AG04449 (cell line): ENCODE measurements around the gene PINLYP.

Source experiments
- CTCF ChIA-PET: fragments of 350-600 bp; formaldehyde crosslinking; extraction: SDS; loops from one replicate; lab custom pipeline; 2021; ENCODE audit warnings: antibody characterized with exemption; lab: Yijun Ruan, JAX
- POLR2A ChIA-PET: fragments of 400-600, 350-600 bp; formaldehyde crosslinking; extraction: SDS; loops from one replicate; lab custom pipeline; 2020; ENCODE audit warnings: antibody characterized with exemption, inconsistent platforms; lab: Yijun Ruan, JAX
- DNase-seq: peaks from one replicate; pipeline ENCODE4 v3.0.0-alpha.2; 2010; ENCODE audit warnings: low read depth, low spot score
- H3K4me3 ChIP-seq: 2 replicates; pipeline ENCODE4 v1.5.1; 2011; ENCODE audit warnings: low read depth, mild to moderate bottlenecking, control low read depth, low read length
- CTCF ChIP-seq: IDR thresholded peaks from one replicate; pipeline ENCODE4 v1.5.1; 2011; ENCODE audit warnings: mild to moderate bottlenecking, moderate library complexity, low read length, control low read depth, inconsistent platforms; ENCODE audit not compliant: insufficient read depth; ENCODE audit errors: missing control alignments

The PINLYP gene

GRCh38 chr19:43538922-43539321 is 36.7 kb upstream of the PINLYP start:
- ChIA-PET POLR2A (no interaction called here), CTCF (interaction anchor here (1.4 to 17.0 kb wide), 5 partner anchors 9 to 113 kb away, joined by 4 to 208 read pairs (median 5); no protein-coding TSS in a partner anchor)
- DNase-seq, result no peak
- H3K4me3 ChIP-seq, result no peak overlapping the region
- no peak for TF ChIP-seq CTCF

- TF ChIP-seq CTCF, result no peak
- ChIA-PET CTCF (interaction anchor here (17.0 kb wide), 1 partner anchor 16 kb away, joined by 208 read pairs; no protein-coding TSS in a partner anchor), POLR2A (no interaction called here)
- no peak for DNase-seq
- no peak overlapping the region for H3K4me3 ChIP-seq
Observed at GRCh38 chr19:43540381-43540780, 35.2 kb upstream of the PINLYP start.

- ChIA-PET POLR2A (no interaction called here), CTCF (interaction anchor here (0.8 to 17.0 kb wide), 2 partner anchors 8 to 15 kb away, joined by 3 to 208 read pairs; no protein-coding TSS in a partner anchor)
- no peak for TF ChIP-seq CTCF
- no peak overlapping the region for H3K4me3 ChIP-seq
- no peak for DNase-seq
Observed at GRCh38 chr19:43541920-43542650, 33.5 kb upstream of the PINLYP start.

GRCh38 chr19:43544077-43544476 is 31.5 kb upstream of the PINLYP start:
- ChIA-PET CTCF (interaction anchor here (1.0 to 17.0 kb wide), 3 partner anchors 8 to 51 kb away, joined by 5 to 208 read pairs (median 23); no protein-coding TSS in a partner anchor), POLR2A (no interaction called here)
- no peak for DNase-seq
- no peak overlapping the region for H3K4me3 ChIP-seq
- no peak for TF ChIP-seq CTCF

GRCh38 chr19:43545276-43545675 is 30.3 kb upstream of the PINLYP start:
- no peak for DNase-seq
- ChIA-PET CTCF (interaction anchor here (0.9 to 17.0 kb wide), 4 partner anchors 10 to 49 kb away, joined by 3 to 208 read pairs (median 14); partner anchors contain the start of gene ZNF575), POLR2A (no interaction called here)
- TF ChIP-seq CTCF, result no peak
- H3K4me3 ChIP-seq, result no peak overlapping the region

- TF ChIP-seq CTCF, result no peak
- no peak overlapping the region for H3K4me3 ChIP-seq
- CTCF ChIA-PET, result interaction anchor here (4.0 to 17.0 kb wide), 2 partner anchors 10 to 11 kb away, joined by 23 to 208 read pairs; no protein-coding TSS in a partner anchor
- POLR2A ChIA-PET, result no interaction called here
- no peak for DNase-seq
Observed at GRCh38 chr19:43545981-43546380, 29.6 kb upstream of the PINLYP start.
